Adrenal gland (tissue), 5 donors: ENCODE data around the gene CTPS2.

ENCODE experiments used
- CTCF ChIP-seq, 6 experiments: fragments of 450-650 bp in 4 of 6; fragments of 200-600 bp in 2 of 6; sonication (generic) in 1 of 6; IDR thresholded peaks; 1 replicate in 5 of 6; 2 replicates in 1 of 6; pipeline versions ENCODE4 v1.5.1 to v1.8.0; 2016 to 2021; ENCODE audit warnings: antibody characterized with exemption in 6 of 6, mild to moderate bottlenecking in 2 of 6, moderate library complexity in 1 of 6
- POLR2A ChIP-seq, 2 donors: fragments of 450-650 bp; IDR thresholded peaks; one replicate each; pipeline ENCODE4 v1.6.1; 2017; ENCODE audit warnings: antibody characterized with exemption in 2 of 2, mild to moderate bottlenecking in 2 of 2, moderate library complexity in 1 of 2
- donor health status: DM: no; HTN: no; CAD: no.

- TF ChIP-seq CTCF (IDR thresholded peaks at IDR 0.05) (no peak), POLR2A (IDR thresholded peaks at IDR 0.05) (no peak)
Observed at GRCh38 chrX:16638533-16638932, 73.9 kb downstream of the CTPS2 start.
